GM18502 (cell line): ENCODE measurements around the gene MMP17.
"Not testable (repeated sequence)": the region's sequence is repeated elsewhere in the genome, so short reads cannot be mapped to it uniquely, and the experiment has no call there.

Source experiments
- ATAC-seq: cut with Tn5 transposase; IDR thresholded peaks from one replicate; pipeline ENCODE4 v1.9.1; 2021; ENCODE audit warnings: mild to moderate bottlenecking; ENCODE audit not compliant: unreplicated experiment, poor library complexity

The MMP17 gene

DNA sequence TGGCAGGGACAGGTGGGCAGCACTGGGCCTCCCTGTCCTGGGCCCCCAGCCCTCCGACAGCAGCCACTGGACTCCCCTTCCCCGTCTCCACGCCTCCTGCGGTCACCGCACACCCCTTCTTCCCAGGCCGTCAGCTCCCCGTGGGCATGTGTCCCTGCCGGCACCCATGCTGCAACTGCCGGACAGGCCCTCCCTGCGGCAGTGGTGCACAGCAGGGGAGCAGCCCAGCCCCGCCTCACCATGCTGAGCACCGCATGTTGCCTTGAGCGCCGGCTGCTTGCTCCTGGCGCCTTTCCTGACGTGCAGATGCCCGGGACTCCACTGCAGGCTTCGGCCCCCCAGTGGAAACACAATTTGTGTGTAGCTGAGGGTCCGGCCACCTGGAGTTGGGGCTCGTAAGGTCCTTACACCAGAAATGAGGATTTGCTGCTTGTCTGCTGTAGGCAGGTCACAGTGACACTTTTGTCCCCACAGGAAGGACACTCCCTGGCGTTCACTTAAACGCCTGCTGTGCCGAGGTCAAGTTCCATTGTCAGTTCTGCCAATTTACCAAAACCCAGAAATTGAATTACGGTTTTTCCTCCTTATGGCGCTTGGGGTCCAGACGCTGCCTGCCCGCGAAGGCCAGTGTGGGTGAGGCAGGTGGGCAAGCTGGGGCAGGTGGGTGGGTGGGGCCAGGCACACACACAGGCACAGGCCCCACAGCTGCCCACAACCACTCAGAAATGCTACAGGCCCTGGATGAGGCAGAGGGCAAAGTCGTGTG lies 28.2 kb upstream of the MMP17 start:
- no peak for ATAC-seq

DNA sequence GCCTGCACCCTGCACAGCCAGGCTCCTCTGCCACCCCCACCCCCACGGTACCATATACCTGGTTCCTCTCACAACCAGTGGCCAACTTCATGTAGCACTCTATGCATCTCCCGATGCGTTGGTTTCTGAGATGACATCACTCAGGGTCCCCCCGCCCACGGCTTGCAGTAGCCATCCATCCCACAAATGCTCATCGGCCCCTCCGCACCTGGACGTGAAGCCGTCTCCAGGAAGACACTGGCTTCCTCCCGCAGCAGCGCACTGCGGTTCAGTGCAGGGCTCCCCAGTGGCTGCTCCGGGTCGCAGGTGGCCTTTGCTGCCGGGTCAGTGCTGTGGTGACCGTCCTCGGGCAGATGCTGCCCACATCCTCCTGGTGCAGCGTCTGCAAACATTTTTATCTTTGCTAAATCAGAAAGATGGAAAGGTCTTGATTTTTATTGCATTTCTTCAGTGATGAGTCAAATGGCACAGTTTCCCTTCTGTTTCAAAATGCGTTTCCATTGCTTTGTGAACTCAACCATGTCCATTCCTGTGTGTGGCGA lies 27.5 kb upstream of the MMP17 start:
- ATAC-seq = no peak

DNA sequence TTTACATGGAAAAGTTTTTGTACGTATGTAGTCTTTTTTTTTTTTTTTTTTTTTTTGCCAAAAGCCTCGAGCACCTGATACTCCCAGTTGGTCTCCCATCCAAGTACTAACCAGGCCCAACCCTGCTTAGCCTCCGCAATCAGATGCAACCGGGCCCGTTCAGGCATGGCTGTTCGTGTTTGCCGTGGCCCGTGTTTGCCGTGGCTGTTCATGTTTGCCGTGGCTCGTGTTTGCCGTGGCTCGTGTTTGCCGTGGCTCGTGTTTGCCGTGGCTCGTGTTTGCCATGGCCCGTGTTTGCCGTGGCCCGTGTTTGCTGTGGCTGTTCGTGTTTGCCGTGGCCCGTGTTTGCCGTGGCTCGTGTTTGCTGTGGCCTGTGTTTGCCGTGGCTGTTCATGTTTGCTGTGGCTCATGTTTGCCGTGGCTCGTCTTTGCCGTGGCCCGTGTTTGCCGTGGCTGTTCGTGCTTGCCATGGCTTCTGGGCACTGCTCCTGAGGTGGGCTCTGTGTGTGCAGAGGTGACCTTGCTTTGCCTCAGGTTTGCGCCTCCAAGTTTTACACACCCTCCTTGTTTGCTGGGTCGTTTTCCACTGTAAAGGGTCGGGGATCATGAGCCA lies 26.8 kb upstream of the MMP17 start:
- ATAC-seq = no peak

DNA sequence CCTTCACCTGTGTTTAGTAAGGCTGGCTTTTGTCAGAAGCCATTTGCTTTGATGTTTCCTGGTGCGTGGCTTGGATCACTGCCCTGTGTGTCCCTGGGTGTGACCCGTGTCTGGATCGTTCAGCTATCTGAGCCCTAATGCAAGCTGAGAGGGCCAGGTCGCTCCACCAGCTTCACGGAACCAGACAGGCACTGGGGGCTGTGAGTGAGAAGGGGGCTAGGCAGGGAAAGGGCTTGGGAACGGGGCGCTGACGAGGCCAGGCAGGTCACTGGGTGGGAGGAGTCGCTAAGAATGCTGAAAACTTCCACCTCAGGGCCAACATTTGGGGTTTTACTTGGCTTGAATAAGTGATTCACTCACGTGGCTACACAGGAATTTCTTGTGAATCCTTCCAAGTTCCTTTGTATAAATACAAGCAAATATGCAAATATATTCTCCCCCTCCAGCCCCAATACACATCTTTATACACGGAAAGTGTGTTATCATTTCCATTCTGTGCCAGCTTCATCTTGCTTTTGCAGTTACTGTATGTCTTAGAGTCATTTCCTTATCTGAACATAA lies 24.2 kb upstream of the MMP17 start:
- ATAC-seq = no peak

DNA sequence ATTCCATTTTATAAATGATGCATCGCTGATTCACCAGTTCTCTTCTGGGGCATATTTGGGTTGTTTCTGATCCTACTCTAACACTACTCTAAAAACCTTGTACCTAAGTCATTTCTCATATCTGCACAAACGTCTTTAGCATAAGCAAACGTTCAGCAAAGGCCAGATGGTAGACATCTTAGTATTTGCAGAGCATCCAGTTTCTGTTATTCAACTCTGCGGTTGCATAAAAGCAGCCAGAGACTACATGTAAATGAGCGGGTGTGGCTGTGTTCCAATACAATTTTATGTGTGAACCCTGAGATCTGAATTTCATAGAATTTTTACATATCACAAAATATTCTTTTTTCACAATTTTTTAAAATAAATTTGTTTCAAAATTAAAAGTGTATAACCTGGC lies 22.8 kb upstream of the MMP17 start:
- ATAC-seq = no peak

DNA sequence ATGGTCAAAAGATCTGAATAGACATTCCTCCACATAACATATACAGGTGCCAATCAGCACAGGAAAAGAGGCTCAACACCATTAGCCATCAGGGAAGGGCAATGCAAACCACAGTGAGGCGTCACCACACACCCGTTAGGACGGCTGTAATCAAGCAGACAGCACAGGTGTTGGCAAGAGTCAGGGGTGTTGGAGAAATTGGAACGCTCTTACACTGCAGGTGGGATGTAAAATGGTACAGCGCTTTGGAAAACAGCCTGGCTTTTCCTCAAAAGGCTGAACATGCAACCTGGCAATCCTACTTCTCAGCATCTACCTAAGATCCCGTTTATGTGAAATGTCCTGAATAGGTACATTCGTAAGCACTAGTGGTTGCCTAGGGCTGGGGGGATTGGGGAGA lies 21.5 kb upstream of the MMP17 start:
- ATAC-seq = no peak

DNA sequence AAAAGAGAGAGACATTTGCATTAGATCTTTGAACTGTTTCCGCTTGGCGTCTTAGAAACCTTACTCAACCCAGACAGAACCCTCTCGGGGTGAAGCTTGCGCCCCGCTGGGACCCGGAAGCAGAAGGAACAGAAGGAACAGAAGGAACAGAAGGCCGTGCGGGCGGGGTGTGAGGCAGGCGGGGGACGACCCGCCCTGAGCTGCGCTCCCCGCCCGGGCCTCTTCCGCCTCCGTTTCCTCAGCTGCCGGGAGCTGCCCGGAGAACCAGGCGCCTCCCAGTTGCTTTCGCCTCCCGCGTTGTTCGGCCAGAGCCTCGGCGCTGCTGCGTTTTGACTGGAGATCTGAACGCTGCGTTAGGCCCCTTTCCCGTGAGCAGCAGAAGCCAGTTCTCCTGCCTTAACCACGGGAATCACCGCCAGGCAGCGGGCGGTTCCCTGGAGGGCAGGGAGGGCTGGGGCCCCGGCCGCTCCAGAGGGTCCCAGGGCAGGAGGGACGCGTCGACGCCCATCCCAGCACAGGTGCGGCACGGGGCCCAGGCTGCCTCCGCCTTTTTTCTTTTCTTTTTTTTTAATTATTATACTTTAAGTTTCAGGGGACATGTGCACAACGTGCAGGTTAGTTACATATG lies 19.3 kb upstream of the MMP17 start:
- no peak for ATAC-seq

DNA sequence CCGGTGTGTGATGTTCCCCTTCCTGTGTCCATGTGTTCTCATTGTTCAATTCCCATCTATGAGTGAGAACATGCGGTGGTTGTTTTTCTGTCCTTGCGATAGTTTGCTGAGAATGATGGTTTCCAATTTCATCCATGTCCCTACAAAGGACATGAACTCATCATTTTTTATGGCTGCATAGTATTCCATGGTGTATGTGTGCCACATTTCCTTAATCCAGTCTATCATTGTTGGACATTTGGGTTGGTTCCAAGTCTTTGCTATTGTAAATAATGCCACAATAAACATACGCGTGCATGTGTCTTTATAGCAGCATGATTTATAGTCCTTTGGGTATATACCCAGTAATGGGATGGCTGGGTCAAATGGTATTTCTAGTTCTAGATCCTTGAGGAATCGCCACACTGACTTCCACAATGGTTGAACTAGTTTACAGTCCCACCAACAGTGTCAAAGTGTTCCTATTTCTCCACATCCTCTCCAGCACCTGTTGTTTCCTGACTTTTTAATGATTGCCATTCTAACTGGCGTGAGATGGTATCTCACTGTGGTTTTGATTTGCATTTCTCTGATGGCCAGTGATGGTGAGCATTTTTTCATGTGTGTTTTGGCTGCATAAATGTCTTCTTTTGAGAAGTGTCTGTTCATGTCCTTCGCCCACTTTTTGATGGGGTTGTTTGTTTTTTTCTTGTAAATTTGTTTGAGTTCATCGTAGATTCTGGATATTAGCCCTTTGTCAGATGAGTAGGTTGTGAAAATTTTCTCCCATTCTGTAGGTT lies 18.5 kb upstream of the MMP17 start:
- ATAC-seq = not testable (repeated sequence)

DNA sequence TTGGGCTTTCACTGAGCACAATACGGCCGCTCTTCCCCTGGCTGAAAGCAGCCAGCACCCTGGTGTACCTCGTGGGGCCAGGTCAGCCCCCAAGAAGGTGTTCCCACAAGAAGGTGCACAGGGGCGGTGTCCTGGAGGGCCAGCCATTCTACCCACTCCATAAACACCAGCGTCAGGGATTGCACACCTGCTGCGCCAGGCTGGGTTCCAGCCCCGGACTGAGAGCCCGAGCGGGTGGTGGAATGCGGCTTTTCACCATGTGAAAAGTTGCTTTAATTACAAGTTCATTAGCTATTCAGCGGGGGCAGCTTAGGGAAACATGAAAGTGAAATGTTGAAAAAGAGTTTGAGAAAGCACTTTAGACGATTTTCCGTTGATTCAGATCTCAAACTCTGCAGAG lies 17.5 kb upstream of the MMP17 start:
- no peak for ATAC-seq

DNA sequence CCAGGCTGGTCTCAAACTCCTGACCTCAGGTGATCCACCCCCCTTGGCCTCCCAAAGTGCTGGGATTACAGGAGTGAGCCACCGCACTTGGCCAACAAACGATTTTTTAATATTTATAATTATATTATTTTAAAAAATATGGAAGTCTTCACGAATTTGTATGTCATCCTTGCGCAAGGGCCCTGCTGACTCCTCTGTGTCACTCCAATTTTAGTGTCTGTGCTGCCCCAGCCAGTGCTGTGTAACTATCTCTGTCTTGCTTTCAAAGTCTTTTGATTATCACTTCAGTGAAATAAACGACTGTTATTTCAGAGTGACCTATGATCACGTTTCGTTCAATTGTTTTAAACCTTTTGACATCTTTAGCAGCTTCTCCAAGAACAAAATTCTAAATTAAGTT lies 13.1 kb upstream of the MMP17 start:
- ATAC-seq = no peak

DNA sequence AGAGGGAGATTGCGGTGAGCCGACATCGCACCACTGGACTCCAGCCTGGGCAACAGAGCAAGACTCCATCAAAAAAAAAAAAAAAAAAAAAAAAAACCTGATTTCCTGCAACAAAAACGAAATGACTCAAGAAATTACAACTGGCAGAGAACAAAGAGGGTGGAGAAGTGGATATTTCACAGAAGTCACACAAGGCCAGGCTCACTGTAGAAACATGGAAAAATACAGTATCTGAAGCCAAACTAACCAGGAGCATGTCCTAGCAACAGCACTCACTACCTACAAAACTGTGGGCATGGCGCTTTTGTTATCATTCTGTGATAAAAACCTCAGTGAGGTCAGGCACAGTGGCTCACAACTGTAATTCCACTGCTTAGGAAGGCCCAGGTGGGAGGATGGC lies 11.7 kb upstream of the MMP17 start:
- ATAC-seq = no peak

DNA sequence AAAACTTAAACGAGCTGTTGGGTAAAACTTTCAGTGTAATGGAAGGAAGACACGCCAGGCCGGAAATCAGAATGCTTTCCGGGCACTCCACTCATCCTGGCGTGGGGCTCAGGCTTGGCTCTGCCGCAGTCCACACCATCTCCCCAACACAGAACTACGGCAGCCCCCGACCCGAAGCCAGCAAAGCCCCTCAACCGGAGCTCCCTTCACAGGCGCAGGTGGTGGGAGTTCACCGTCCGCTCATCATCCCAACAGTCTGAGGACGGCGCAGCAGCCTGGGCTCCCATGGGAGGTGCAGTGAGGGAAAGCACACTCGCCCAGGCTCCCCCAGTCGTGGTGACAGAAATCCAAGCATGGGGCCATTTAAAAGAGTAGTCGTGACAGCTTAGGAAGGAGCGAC lies 11.0 kb upstream of the MMP17 start:
- no peak for ATAC-seq

DNA sequence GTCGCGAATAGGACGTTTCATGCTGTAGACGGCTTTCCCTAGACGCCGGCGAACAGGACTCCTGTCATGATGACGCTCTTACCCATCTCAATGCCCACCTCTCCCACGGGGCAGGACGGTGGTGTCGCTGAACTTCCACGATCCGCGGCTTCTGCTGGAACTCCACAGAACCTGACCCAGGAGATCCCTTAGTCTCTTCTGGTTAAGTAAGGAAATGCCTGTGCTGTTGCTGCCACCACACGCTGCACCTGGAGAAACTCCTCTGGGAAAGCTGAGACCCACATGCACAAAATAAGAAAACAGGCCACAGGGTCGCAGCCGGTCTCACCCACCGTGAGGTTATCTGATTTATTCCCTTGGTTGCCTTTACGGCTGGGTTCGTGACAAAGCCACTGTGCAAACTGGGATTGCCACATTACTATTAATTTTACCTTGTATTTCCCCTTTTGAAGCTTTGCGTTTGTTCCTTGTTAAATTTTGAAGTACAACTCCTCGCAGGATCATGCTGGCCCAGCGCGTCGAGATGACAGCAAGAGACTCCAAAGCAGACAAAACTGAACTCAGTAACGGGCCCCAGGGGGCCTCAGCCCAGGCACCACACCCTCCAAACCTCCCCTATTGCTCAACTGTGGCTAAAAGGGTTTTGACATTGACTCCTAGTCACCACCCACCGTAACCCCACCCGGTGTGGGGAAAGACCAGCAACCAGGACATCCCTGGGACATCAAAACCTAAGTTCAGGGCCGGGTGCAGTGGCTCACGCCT lies 9.2 kb upstream of the MMP17 start:
- no peak for ATAC-seq

DNA sequence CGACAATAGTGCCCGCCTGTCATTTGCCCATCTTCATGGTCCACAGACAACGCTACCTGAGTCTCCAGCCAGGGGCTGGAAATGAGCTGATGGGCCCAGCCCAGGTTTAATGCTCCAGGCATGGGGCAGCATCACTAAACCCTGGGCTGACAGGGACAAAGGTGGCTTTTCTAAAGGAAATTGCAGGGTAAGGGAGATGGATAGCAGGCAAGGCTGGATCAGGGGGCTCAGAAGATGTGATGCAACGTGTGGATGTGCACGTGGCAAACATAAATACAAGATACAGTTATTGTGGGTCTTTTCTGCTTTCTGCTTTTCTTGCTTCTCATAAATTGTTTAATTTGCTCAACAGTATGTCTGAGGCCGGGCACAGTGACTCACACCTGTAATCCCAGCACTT lies 3.7 kb upstream of the MMP17 start:
- no peak for ATAC-seq

DNA sequence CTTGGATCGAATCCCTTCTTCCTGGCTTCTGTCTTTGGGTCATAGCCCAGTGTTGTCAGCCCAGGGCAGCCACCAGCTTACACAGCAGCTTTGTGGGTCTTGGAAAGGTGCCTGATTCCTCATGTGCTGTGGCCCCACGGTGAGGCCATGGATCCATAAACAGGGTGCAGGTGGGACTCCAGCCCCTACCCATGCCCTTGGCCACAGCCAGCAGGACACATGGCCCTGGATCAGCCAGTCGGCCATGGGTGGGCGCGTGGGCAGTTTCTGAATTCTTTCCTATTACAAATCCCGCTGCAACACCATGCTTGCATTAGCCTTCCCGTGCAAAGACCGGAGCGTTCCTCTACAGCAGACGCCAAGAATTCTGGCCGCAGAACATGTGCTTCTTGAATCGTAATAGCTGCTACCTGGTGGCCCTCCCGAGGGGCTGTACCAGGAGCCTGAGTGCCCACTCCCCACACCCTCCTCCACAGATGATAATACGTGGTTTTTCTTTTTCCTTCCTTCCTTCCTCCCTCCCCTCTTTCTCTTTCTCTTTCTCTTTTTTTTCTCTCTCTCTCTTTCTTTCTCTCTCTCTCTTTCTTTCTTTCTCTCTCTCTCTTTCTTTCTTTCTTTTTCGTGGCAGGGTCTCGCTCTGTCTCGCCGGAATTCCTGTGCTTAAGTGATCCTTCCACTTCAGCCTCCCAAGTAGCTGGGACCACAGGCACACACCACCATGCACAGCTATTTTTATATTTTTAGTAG lies 2.9 kb upstream of the MMP17 start:
- no peak for ATAC-seq

DNA sequence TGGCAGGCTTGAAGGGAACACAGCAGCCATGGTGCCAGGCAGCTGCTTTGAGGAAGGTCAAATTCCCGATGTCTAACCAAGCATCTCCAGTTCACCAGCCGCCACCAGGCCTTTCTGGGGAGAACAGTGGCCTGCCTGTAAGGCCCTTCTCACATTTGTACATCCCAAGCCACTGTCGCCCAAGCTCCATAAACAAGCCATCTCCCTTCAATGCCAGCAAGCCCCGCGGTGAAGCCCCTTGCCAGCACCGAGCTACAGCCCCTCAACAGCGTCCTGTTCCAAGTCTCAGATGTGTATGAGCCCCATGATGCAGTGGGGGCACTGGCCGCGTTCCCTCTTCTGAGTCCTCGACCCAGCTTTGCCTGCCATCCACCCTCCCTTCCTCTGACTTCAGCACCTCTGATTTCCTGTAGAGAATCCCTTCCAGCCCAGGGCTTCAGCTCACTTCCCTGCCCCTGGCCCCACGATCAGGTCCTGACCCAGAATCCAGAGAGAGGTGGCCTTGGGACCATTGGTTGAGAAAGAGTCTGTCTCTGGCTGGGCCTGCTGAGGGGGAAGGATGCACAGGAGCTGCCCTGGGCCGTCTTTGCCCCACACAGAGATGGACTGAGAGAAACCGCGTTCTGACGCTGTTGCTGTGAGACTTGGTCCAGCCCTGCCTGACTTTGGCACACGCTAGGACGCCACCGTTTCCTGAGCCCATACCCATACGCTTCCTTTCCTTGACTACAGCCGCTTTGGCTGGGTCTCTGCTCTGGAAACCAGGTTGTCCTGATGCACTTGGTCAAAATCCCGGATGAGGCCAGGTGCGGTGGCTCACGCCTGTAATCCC lies 1.9 kb upstream of the MMP17 start:
- no peak for ATAC-seq

DNA sequence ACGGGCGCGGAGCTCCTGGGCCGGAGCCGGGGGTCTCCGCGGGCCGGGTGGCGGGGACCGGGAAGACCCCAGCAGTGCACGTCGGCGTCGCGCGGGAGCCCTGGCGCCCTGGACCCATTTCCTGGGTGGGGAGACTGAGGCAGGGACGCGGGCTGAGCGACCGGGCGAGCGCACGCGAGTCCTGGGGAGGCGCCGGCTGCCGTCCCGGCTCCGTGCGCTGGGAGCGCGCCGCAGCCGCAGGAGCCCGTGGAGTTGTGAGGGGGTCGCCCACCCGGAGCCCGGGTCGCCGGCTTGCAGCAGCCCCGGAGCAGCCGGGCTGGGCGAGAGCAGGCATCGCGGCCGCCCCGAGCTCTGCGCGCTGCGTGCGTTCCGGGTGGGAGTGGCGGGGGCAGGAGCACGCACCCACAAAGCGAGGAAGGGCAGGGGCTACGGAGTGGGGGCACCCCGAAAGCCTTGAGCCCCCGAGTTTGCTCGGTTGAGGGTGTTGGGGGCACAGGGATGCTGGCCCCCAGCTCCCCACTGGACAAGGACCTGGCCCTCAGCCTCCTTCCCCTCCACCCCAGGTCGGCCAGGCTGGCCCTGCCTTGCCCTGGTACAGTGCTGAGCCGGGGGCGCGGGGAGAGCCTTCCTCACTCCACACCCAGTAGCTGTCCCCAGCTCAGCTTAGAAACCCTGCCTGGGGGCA lies 620 bp downstream of the MMP17 start:
- ATAC-seq = no peak

DNA sequence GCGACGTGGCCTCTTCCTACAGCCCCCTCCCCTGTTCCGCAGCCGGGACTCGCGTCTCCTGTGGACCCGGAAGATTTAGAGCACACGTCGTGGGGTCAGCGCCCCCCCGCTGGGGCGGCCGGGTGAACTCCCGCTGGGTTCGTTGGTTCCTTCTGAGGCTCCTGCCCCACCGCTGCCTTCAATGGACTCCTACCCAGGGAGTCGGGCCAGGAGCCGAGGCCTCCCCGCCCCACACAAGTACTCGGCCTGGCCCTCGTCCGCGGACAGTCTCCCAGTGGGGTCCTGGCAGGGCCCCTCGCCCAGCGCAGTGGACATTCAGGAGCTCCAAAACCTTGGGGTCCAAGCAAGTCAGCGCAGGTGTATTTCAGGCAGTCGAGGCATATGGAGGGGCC lies 1.2 kb downstream of the MMP17 start:
- no peak for ATAC-seq
